ENCODE measurements around the gene TAB2.
A peak's percentile ranks its signal among the peaks of the same experiment; 100 is the strongest.
"Not testable (repeated sequence)": the region's sequence is repeated elsewhere in the genome, so short reads cannot be mapped to it uniquely, and the experiment has no call there.

The TAB2 gene

GRCh38 chr6:149313070-149313469 is 4.4 kb upstream of the TAB2 start:
- no peak for DNase-seq

DNA sequence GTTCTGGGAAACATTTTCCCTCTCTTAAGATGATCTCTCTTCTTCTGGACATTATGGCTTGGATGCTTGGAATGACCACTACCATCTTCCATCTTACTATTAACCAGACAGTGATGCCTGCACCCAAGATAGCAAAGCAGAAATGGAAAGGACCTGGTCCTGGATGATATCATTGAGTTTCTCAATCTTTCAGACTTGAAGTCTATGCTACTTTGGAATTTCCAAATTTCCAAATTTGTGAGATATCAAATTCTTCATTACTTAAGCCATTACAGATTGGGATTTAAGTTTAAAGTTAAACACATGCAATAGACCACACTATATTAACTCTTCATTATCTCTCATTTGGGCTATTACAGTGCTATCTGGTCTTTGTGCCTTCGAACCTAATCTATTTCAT is 3.7 kb upstream of the TAB2 start:
- no peak for DNase-seq

GRCh38 chr6:149314325-149314905 is 3.1 kb upstream of the TAB2 start:
- DNase-seq, result no peak

DNA sequence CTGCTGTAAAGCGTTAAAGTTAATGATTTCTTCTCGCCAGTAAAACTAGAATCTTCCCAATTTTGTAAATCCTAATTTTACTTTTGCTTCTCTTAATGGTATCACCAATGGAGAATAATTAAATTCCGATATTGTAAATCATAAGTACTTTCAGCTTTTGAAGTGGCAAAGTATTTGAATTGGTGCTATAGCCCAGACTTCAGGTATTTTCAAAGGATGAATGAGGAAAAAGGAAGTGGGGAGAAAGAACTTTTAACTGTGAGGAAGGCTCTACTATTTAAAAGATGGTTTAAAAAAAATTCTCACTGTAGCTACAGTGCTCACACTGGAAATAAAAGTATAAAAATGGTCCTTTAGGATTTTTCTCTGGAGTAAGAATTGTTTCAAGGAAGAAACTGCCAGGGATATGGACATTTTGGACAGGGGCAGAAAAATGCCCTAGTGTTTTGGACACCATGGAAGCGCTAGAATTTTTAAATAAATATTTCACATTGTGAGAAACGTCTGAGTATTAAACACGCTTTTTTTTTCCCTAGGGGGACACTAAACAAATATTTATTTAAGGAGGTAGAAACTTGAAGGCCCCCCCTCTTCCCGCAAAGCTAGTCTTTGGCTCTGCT is 1.3 kb upstream of the TAB2 start:
- no peak for DNase-seq

DNA sequence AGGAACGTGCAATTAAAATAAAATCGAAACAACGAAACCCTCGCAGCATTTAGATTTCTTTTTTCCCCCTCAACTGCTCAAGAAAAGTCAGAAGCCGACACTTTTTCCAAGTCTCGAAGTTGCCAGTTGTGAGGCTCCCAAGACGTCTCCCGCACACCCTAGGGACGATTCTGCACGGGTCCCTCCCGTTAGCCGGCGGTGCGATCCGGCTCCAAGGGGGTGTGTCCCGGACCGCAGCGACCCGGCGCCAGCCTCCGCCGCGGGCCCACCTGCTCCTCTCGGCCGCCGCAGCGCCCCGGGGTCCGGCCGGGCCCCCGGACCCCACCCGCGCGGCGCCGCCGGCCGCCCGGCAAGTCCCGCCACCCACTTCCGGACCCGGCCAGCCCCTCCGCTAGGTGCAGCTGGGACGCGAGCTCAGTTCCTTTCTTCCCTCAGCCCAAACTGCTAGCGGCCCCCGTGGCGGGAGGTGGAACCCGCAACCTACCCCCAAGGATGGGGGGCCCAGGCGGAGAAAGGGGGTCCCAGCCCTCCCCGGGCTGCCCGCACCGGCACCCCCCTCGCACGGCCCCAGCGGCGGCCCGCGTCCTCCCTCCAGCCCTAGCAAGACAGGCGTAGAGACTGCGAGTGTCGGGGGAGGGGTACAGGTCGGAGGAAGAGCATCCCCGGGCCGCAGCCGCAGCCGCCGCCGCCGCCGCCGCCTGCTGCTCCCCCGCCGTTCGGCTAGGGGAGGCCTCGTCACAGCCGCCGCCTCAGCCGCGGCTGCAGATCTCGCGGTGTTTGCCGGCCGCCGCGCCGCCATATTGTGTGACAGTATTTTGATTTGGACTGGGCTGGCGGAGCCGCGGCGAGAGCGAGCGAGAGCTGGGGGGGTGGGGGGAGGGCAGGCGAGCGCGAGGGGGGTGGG is 520 bp upstream of the TAB2 start:
- DNase-seq, result peak; percentile 47 to 92 (median 81)

DNA sequence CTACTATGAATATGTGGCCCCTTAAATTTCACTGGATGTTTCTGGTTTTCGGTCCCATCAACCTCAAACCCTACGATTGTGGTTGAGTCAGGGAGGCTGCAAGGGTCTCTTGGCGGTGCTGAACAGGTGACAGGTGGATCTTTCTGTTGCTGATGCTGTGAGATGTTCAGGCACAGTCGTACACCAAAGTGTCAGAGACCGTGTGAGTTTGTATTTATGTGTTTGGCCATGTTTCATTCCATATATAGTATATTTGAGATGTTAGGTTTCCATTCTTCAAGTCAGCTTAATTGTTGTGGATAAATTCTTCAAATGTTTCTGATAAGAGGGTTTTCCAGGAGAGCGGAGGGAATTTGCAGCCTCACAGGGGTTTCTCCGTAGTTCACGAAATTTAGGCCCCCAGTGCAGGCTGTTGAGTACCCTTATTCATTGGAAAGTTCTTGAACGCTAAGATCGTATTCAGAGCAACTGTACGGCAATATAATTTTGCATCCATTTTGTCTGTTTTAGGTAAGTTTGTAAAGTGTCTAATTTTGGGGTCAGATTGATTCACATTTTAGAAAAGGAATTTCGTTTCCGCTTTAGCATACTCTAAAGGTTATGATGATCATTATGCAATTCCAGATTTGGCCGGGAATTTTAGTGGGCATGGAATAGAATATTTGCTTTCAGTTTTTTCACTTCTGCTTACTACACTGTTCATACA is 1.2 kb downstream of the TAB2 start:
- DNase-seq, result peak in 6 of 58 donors; percentile 3 to 53 (median 27)

DNA sequence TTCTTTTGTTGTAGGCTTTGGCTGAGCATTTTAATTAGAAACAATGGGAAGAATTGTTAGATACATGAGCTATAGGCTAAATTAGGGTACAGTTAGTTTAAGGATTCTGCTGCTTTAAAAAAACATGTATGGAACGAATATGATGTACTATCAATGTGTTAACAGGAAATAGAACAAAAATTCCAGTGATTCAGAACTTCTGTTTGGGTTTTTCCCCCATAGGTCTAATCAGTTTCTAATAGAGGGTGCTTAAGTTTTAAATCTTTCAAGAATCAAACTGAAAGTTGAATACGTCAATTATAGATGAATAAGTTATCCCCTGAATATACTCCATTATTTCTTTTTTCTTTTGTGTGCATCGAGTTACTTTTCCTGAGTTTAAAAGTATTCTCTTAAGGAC is 1.9 kb downstream of the TAB2 start:
- DNase-seq, result no peak

DNA sequence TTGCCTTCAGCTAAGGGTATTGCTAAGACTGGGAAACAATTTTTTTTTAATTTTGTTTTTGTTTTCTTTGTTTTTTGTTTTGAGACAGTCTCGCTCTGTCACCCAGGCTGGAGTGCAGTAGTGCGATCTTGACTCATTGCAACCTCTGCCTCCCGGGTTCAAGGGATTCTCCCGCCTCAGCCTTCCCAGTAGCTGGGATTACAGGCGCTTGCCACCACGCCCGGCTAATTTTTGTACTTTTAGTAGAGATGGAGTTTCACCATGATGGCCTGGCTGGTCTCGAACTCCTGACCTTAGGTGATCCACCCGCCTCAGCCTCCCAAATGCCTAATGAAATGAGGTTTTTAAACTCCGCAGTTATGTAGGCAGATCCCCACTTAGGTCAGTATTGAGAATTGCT is 2.5 kb downstream of the TAB2 start:
- DNase-seq, result not testable (repeated sequence)

DNA sequence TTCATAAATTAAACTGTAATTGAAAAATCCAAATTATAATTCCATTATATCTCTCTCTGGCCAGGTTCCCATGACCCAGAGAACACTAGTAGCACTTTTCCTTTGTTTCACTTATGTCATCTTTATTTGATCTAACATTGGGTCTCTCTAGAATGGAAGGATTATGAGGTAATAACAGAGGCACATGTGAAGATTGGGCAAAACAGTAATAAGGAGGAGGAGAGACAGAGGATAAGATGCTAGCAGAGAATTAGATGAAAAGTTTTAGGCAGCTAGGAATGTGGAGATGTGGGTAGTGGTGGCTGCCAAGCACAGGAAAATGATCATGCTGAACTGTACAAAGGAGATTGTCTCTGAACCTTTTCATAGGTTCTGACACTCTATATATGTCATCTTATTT is 3.3 kb downstream of the TAB2 start:
- DNase-seq, result no peak

- DNase-seq, result no peak
These were observed 5.8 kb downstream of the TAB2 start for GRCh38 chr6:149323353-149323752.

- DNase-seq, result no peak
These were observed 6.4 kb downstream of the TAB2 start for GRCh38 chr6:149323925-149324324.

DNA sequence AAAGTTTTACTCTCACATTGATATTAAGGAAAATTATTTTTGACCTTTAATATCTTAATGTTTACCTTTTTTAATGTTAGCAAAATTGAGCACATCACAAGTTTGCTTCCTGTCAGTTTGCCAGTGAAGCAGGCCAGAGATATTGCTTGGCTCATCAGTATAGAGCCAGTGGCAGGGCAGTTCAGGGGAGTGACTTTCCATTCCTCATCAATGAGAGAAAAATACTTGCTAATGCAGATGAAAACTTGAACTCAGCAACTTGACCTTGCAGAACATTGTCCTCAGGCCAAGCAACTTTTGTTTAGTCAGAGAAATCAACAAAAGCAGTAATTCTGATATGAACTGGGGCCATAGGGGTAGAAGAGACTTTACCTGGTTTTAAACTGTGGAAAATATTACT is 6.9 kb downstream of the TAB2 start:
- no peak for DNase-seq

GRCh38 chr6:149325648-149326236 is 8.2 kb downstream of the TAB2 start:
- no peak for DNase-seq

- no peak for DNase-seq
These were observed 10.1 kb downstream of the TAB2 start for GRCh38 chr6:149327638-149328037.

GRCh38 chr6:149328083-149328482 is 10.6 kb downstream of the TAB2 start:
- no peak for DNase-seq

GRCh38 chr6:149329529-149329928 is 12.0 kb downstream of the TAB2 start:
- no peak for DNase-seq

DNA sequence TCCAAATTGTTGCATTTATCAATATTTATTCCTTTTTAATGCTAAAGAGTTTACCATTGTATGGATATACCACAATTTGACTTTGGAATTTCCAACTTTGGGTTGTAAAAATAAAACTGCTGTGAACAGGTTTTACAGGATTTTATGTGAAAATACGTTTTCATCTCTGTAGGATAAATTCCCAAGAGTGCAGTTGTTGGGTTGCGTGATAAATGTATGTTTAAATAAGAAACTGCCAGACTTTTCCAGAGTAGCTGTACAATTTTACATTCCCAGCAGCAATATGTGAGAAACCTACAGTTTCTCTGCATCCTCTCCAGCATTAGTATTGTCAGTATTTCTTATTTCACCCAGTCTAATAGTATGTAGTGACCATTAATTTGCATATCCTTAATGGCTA is 12.6 kb downstream of the TAB2 start:
- no peak for DNase-seq

GRCh38 chr6:149331043-149331807 is 13.7 kb downstream of the TAB2 start:
- no peak for DNase-seq

- DNase-seq, result no peak
These were observed 14.4 kb downstream of the TAB2 start for GRCh38 chr6:149331871-149332270.

DNA sequence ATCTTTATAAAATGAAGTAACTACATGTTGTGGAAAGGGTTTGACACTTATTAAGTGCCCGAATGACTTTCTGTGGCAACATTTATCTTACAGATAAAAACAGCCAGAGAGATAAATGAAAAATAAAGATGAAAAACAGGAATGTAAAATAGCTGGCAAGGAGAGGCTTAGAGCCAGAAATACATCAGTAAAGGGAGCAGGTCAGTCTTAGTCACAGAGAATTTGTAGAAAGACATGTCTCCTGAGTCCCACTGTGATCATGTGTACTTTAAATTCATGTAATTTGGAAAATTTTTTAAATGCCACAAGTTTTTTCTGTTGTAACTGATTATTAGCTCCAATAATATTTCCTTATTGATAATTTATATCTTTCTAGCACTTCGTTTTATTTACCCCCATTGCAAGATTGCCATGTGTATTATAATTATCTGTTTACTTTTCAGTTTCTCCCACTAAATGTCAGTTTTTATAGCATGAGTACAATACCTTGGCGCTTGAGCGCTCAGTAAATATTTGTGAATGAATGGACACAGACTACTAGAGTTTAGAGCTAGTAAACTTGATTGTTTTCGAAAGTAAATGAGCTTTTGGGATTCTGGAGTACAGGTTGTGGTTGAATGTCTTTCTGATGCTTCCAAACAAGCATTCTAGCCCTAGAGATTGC is 15.2 kb downstream of the TAB2 start:
- DNase-seq, result no peak

Measured in anterior cingulate cortex (tissue), 58 donors.